Hepatocyte (in vitro differentiated cells): ENCODE measurements around the gene HMOX1.
"Not testable (repeated sequence)": the region's sequence is repeated elsewhere in the genome, so short reads cannot be mapped to it uniquely, and the experiment has no call there.

ENCODE experiments used
- EZH2 ChIP-seq: fragments of 200-600 bp; sonication (generic); IDR thresholded peaks from 2 replicates; pipeline ENCODE4 v1.6.1; 2016; ENCODE audit warnings: antibody characterized with exemption, mild to moderate bottlenecking, borderline replicate concordance
- TF ChIP-seq, protein P1 (sequence below): fragments of 200-600 bp; sonication (generic); IDR thresholded peaks from 2 replicates; pipeline ENCODE4 v1.5.1; 2016; ENCODE audit warnings: antibody characterized with exemption, mild to moderate bottlenecking; ENCODE audit not compliant: poor library complexity

DNA sequence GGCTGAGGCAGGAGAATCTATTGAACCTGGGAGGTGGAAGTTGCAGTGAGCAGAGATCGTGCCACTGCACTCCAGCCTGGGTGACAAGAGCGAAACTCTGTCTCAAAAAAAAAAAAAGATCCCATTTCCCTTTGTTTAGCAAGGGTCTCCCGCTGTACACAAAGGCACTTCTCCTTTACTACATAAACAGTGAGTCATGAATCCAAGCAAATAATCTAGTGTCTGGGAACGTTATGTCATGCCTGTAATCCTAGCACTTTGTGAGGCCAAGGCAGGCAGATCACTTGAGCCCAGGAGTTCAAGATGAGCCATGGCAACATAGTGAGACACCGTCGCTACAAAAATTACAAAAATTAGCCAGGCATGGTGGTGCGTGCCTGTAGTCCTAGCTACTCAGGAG, 16.7 kb upstream of the HMOX1 start:
- TF ChIP-seq EZH2: not testable (repeated sequence)
- TF ChIP-seq, protein P1, sequence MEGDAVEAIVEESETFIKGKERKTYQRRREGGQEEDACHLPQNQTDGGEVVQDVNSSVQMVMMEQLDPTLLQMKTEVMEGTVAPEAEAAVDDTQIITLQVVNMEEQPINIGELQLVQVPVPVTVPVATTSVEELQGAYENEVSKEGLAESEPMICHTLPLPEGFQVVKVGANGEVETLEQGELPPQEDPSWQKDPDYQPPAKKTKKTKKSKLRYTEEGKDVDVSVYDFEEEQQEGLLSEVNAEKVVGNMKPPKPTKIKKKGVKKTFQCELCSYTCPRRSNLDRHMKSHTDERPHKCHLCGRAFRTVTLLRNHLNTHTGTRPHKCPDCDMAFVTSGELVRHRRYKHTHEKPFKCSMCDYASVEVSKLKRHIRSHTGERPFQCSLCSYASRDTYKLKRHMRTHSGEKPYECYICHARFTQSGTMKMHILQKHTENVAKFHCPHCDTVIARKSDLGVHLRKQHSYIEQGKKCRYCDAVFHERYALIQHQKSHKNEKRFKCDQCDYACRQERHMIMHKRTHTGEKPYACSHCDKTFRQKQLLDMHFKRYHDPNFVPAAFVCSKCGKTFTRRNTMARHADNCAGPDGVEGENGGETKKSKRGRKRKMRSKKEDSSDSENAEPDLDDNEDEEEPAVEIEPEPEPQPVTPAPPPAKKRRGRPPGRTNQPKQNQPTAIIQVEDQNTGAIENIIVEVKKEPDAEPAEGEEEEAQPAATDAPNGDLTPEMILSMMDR: not testable (repeated sequence)
